GM10266 (cell line): Measurements from ENCODE around the gene LRRC9.
A peak's percentile ranks its signal among the peaks of the same experiment; 100 is the strongest.

Experiments used
- DNase-seq: peaks from one replicate; pipeline ENCODE4 v3.0.0; 2012; ENCODE audit errors: extremely low spot score
- CTCF ChIP-seq: IDR thresholded peaks from 2 replicates; pipeline ENCODE4 v1.5.1; 2012; ENCODE audit warnings: mild to moderate bottlenecking, low read depth; ENCODE audit not compliant: control insufficient read depth, insufficient read depth; ENCODE audit errors: missing control alignments

The LRRC9 gene

GRCh38 chr14:60091550-60092525 is 171.9 kb downstream of the LRRC9 start, which contains the start of gene PCNX4:
TSS of gene PCNX4 (plus strand) at chr14:60091923. CDS start at chr14:60107639, 15,716 bp downstream.
- no peak for TF ChIP-seq CTCF

GRCh38 chr14:60092526-60092920 is 172.6 kb downstream of the LRRC9 start:
- peak; percentile 23 for DNase-seq
- TF ChIP-seq CTCF, result no peak

More at GRCh38 chr14:60091550-60092525, 171.9 kb downstream of the LRRC9 start, which contains the start of gene PCNX4:
- DNase-seq, result peak; percentile 87

GRCh38 chr14:60093080-60093479 is 173.1 kb downstream of the LRRC9 start:
- no peak for TF ChIP-seq CTCF
- no peak for DNase-seq

- DNase-seq, result no peak
- no peak for TF ChIP-seq CTCF
Measured at GRCh38 chr14:60093606-60094005, 173.7 kb downstream of the LRRC9 start.

GRCh38 chr14:60094306-60094897 is 174.5 kb downstream of the LRRC9 start:
- no peak for DNase-seq
- TF ChIP-seq CTCF, result no peak

- TF ChIP-seq CTCF, result no peak
- DNase-seq, result no peak
Measured at GRCh38 chr14:60095231-60095630, 175.3 kb downstream of the LRRC9 start.
